Endothelial cell of umbilical vein (primary cell): ENCODE measurements around the gene BABAM1. TPM values are rescaled to one million over a fixed set of nuclear protein-coding genes. Genes with fewer than 3 reads are reported as not detected.

ENCODE experiments used
- BruUV-seq: library from RNA; stranded (reverse); fragments of 400-500 nt; replicated peaks from 2 replicates; lab custom pipeline; 2021; lab: Mats Ljungman, UMichigan
- CTCF ChIA-PET: fragments of 300-600, 350-600 bp; sonication (Branson Sonifier 250); formaldehyde crosslinking; loops from one replicate; lab custom pipeline; 2021; ENCODE audit warnings: antibody characterized with exemption, inconsistent platforms; lab: Charles Lee
- POLR2A ChIA-PET: fragments of 300-600, 350-600 bp; sonication (Branson Sonifier 250); formaldehyde crosslinking; loops from one replicate; lab custom pipeline; 2021; ENCODE audit warnings: antibody characterized with exemption, inconsistent platforms; lab: Charles Lee
- DNase-seq: peaks from one replicate; pipeline ENCODE4 v3.0.0-alpha.2; 2011; ENCODE audit warnings: low read depth, low spot score
- FAIRE-seq: peaks from 2 replicates; lab custom pipeline; 2011; peaks lifted over from hg19 to GRCh38; lab: Jason Lieb, UNC
- H2AFZ ChIP-seq: 2 replicates; pipeline ENCODE4 v1.6.0; 2012; ENCODE audit warnings: low read depth, low read length, control low read depth, inconsistent platforms
- H3K27ac ChIP-seq: 2 replicates; pipeline ENCODE4 v1.5.1; 2011; ENCODE audit warnings: low read depth, mild to moderate bottlenecking, control low read depth, low read length, moderate library complexity; ENCODE audit not compliant: insufficient read depth
- H3K27me3 ChIP-seq, 2 experiments: 2 replicates each; pipeline versions ENCODE4 v1.6.0 to v1.6.1; 2011; ENCODE audit warnings: low read length in 2 of 2, mixed read lengths in 1 of 2; ENCODE audit not compliant: control insufficient read depth in 2 of 2, insufficient read depth in 2 of 2
- H3K36me3 ChIP-seq, 2 experiments: 2 replicates in 1 of 2; 3 replicates in 1 of 2; pipeline ENCODE4 v1.5.1; 2011; ENCODE audit warnings: low read length in 2 of 2, mild to moderate bottlenecking in 1 of 2, moderate library complexity in 1 of 2; ENCODE audit not compliant: control insufficient read depth in 2 of 2, insufficient read depth in 2 of 2; ENCODE audit errors: extremely low read depth in 1 of 2
- H3K4me1 ChIP-seq: 3 replicates; pipeline ENCODE4 v1.5.1; 2011; ENCODE audit warnings: mild to moderate bottlenecking, low read length; ENCODE audit not compliant: control insufficient read depth, insufficient read depth; ENCODE audit errors: extremely low read depth
- H3K4me2 ChIP-seq: 2 replicates; pipeline ENCODE4 v1.6.1; 2011; ENCODE audit warnings: low read length, control low read depth, mixed read lengths; ENCODE audit not compliant: insufficient read depth
- H3K4me3 ChIP-seq, 3 experiments: fragments of 200-600 bp in 1 of 3; sonication (generic), shearing (Covaris generic) in 1 of 3; replicated peaks in 1 of 3; 2 replicates each; pipeline ENCODE4 v1.5.1; 2011 to 2016; ENCODE audit warnings: control low read depth in 3 of 3, low read length in 3 of 3, mild to moderate bottlenecking in 2 of 3, inconsistent platforms in 1 of 3, low read depth in 1 of 3, moderate library complexity in 1 of 3; ENCODE audit not compliant: insufficient read depth in 1 of 3
- H3K79me2 ChIP-seq: 2 replicates; pipeline ENCODE4 v1.6.0; 2012; ENCODE audit warnings: low read length, inconsistent platforms; ENCODE audit not compliant: control insufficient read depth, insufficient read depth
- H3K9ac ChIP-seq: replicated peaks from 2 replicates; pipeline ENCODE3; 2011; ENCODE audit warnings: low read length, control low read depth; ENCODE audit not compliant: insufficient read depth; ENCODE audit errors: extremely low read depth
- H3K9me1 ChIP-seq: replicated peaks from 3 replicates; pipeline ENCODE4 v1.6.0; 2011; ENCODE audit warnings: mild to moderate bottlenecking, low read length; ENCODE audit not compliant: control insufficient read depth, insufficient read depth; ENCODE audit errors: extremely low read depth
- H3K9me3 ChIP-seq: replicated peaks from 2 replicates; pipeline ENCODE4 v1.5.1; 2012; ENCODE audit warnings: low read length, inconsistent platforms; ENCODE audit not compliant: control insufficient read depth, insufficient read depth
- H4K20me1 ChIP-seq: replicated peaks from 2 replicates; pipeline ENCODE3; 2011; ENCODE audit warnings: mild to moderate bottlenecking, low read length; ENCODE audit not compliant: control insufficient read depth, insufficient read depth; ENCODE audit errors: extremely low read depth
- EZH2 ChIP-seq: IDR thresholded peaks from 2 replicates; pipeline ENCODE4 v1.6.1; 2012; ENCODE audit warnings: borderline replicate concordance, low read depth, mild to moderate bottlenecking, moderate library complexity, low read length, inconsistent platforms; ENCODE audit not compliant: severe bottlenecking
- FOS ChIP-seq: IDR thresholded peaks from 2 replicates; pipeline ENCODE4 v1.6.1; 2011; ENCODE audit warnings: mild to moderate bottlenecking, low read length, moderate library complexity, borderline replicate concordance; ENCODE audit not compliant: insufficient read depth
- GATA2 ChIP-seq: IDR thresholded peaks from 2 replicates; pipeline ENCODE4 v1.7.0; 2011; ENCODE audit warnings: low read depth, mild to moderate bottlenecking, moderate library complexity, mixed read lengths, low read length; ENCODE audit not compliant: insufficient read length, insufficient read depth
- JUN ChIP-seq: IDR thresholded peaks from 2 replicates; pipeline ENCODE4 v1.6.1; 2011; ENCODE audit warnings: borderline replicate concordance, low read depth; ENCODE audit not compliant: insufficient read length, insufficient read depth
- MYC ChIP-seq: IDR thresholded peaks from one replicate; pipeline ENCODE4 v1.6.1; 2011; ENCODE audit warnings: mild to moderate bottlenecking, low read depth, low read length
- POLR2A ChIP-seq: IDR thresholded peaks from 2 replicates; pipeline ENCODE4 v1.6.1; 2012; ENCODE audit warnings: low read depth, mild to moderate bottlenecking, control low read depth, low read length
- POLR2AphosphoS5 ChIP-seq: IDR thresholded peaks from 2 replicates; pipeline ENCODE4 v1.6.1; 2012; ENCODE audit warnings: low read depth, mild to moderate bottlenecking, control low read depth, low read length, moderate library complexity; ENCODE audit not compliant: insufficient read depth
- dilution Hi-C: fragments of 300-500 bp; cut with MboI; formaldehyde crosslinking; loops from one replicate; pipeline ENCODE4 v1.15.0; 2019; ENCODE audit warnings: low sequenced_read_pairs; ENCODE audit not compliant: extremely low pct_ligation_motif_present
- intact Hi-C: fragments of 100-400 bp; cut with micrococcal nuclease; formaldehyde crosslinking; loops from one replicate; pipeline ENCODE4 v1.10.0; 2022
- polyA plus RNA-seq, 4 experiments: library from polyadenylated mRNA; depleted of rRNA in 3 of 4; stranded (reverse) in 3 of 4; unstranded in 1 of 4; fragments of >200 nt; gene quantifications; 2 replicates each; pipeline versions ENCODE4 v1.2.1 to v1.2.3, GENCODE V29; 2011 to 2012; ENCODE audit warnings: missing spikeins in 1 of 4
- total RNA-seq: library from RNA; stranded (reverse); gene quantifications from 2 replicates; pipeline ENCODE4 v1.2.3, GENCODE V29; 2021
- TF ChIP-seq, protein P1 (sequence below), 2 donors: IDR thresholded peaks; 1 replicate in 1 of 2; 2 replicates in 1 of 2; pipeline ENCODE4 v1.5.1; 2011; ENCODE audit warnings: low read length in 2 of 2, mild to moderate bottlenecking in 2 of 2, moderate library complexity in 2 of 2, control low read depth in 1 of 2, inconsistent platforms in 1 of 2, low read depth in 1 of 2; ENCODE audit not compliant: insufficient read depth in 1 of 2; ENCODE audit errors: extremely low read depth in 1 of 2
- TF ChIP-seq, protein P2 (sequence below): IDR thresholded peaks from 2 replicates; pipeline ENCODE4 v1.6.1; 2011; ENCODE audit not compliant: insufficient read depth, insufficient read length

The BABAM1 gene
- total and polyA plus RNA-seq, 2 donors (not counting 3 experiments of a cell fraction or from before 2014, with no cell fraction given): 118 to 140 TPM

DNA sequence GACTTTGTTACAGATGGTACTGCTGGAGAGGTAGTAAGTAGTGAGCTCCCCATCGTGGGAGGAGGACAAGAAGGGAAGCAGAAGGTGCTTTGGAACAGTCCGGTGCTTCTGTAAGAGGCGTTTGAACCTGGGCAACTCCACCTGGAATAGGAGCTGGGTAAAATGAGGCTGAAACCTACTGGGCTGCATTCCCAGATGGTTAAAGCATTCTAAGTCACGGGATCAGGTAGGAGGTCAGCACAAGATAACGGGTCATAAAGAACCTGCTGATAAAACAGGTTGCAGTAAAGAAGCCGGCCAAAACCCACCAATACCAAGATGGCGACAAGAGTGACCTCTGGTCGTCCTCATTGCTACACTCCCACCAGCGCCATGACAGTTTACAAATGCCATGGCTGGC lies 19.5 kb downstream of the BABAM1 start:
- DNase-seq (no peak), FAIRE-seq (no peak)
- Histone ChIP-seq H3K9me3 (no peaks in the 10 kb centered on the region), H3K9me1 (no peaks in the 10 kb centered on the region), H3K36me3 (no peaks in the 10 kb centered on the region), H4K20me1 (no peaks in the 10 kb centered on the region), H3K9ac (no peak overlapping the region), H2AFZ (no peak overlapping the region), H3K79me2 (no peaks in the 10 kb centered on the region), H3K4me2 (no peak overlapping the region), H3K4me1 (peaks cover 7% of the 10 kb centered on the region), H3K27me3 (no peaks in the 10 kb centered on the region), H3K4me3 (no peak overlapping the region), H3K27ac (no peak overlapping the region)
- no TSS peak for BruUV-seq
- CTCF ChIA-PET: interaction anchor here (1.4 kb wide), 1 partner anchor 83 kb away, joined by 3 read pairs; no protein-coding TSS in a partner anchor
- TF ChIP-seq, protein P1, sequence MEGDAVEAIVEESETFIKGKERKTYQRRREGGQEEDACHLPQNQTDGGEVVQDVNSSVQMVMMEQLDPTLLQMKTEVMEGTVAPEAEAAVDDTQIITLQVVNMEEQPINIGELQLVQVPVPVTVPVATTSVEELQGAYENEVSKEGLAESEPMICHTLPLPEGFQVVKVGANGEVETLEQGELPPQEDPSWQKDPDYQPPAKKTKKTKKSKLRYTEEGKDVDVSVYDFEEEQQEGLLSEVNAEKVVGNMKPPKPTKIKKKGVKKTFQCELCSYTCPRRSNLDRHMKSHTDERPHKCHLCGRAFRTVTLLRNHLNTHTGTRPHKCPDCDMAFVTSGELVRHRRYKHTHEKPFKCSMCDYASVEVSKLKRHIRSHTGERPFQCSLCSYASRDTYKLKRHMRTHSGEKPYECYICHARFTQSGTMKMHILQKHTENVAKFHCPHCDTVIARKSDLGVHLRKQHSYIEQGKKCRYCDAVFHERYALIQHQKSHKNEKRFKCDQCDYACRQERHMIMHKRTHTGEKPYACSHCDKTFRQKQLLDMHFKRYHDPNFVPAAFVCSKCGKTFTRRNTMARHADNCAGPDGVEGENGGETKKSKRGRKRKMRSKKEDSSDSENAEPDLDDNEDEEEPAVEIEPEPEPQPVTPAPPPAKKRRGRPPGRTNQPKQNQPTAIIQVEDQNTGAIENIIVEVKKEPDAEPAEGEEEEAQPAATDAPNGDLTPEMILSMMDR (IDR thresholded peaks at IDR 0.05; ENCODE audit: extremely low read depth in 1 of 2, insufficient read depth in 1 of 2, low read depth in 1 of 2, low read length in 2 of 2): no peak
- no peak for TF ChIP-seq GATA2
- no peak for TF ChIP-seq MYC
- TF ChIP-seq, protein P2, sequence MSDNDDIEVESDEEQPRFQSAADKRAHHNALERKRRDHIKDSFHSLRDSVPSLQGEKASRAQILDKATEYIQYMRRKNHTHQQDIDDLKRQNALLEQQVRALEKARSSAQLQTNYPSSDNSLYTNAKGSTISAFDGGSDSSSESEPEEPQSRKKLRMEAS: no peak
- TF ChIP-seq POLR2AphosphoS5: no peak
- no peak for TF ChIP-seq JUN
- no peak for TF ChIP-seq POLR2A
- no peak for TF ChIP-seq FOS
- TF ChIP-seq EZH2: no peak
- dilution Hi-C loops: no loop called here
- intact Hi-C loops: no loop called here
- POLR2A ChIA-PET: no interaction called here
